ENCODE measurements around the gene SYNPO2.

Gene SYNPO2

DNA sequence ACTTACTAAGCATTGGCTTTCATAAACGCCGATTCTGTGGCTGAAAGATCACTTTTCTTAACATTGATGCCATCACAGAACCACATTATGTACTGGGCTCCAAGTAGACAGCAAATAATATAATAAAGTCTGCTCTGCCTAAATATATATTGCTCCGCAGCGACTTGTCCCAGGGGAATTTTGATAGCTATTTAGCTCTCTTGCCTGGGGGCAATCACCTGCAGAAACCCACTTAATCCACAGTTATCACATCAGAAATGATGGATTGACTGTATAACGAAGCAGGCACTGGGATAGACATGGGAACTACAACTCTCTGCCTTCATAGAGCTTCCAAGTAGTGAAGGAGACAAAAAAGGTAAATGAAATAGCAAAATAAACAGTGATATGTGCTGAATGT, 199.0 kb downstream of the SYNPO2 start:
- no peak overlapping the region for H3K4me3 ChIP-seq (ENCODE audit: control insufficient read depth, low read depth, low read length)
- TF ChIP-seq, protein P1, sequence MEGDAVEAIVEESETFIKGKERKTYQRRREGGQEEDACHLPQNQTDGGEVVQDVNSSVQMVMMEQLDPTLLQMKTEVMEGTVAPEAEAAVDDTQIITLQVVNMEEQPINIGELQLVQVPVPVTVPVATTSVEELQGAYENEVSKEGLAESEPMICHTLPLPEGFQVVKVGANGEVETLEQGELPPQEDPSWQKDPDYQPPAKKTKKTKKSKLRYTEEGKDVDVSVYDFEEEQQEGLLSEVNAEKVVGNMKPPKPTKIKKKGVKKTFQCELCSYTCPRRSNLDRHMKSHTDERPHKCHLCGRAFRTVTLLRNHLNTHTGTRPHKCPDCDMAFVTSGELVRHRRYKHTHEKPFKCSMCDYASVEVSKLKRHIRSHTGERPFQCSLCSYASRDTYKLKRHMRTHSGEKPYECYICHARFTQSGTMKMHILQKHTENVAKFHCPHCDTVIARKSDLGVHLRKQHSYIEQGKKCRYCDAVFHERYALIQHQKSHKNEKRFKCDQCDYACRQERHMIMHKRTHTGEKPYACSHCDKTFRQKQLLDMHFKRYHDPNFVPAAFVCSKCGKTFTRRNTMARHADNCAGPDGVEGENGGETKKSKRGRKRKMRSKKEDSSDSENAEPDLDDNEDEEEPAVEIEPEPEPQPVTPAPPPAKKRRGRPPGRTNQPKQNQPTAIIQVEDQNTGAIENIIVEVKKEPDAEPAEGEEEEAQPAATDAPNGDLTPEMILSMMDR (IDR thresholded peaks at IDR 0.05; ENCODE audit: control insufficient read depth, insufficient read depth, low read depth, low read length, missing control alignments) = no peak
- no peak for DNase-seq (ENCODE audit: low read depth)

DNA sequence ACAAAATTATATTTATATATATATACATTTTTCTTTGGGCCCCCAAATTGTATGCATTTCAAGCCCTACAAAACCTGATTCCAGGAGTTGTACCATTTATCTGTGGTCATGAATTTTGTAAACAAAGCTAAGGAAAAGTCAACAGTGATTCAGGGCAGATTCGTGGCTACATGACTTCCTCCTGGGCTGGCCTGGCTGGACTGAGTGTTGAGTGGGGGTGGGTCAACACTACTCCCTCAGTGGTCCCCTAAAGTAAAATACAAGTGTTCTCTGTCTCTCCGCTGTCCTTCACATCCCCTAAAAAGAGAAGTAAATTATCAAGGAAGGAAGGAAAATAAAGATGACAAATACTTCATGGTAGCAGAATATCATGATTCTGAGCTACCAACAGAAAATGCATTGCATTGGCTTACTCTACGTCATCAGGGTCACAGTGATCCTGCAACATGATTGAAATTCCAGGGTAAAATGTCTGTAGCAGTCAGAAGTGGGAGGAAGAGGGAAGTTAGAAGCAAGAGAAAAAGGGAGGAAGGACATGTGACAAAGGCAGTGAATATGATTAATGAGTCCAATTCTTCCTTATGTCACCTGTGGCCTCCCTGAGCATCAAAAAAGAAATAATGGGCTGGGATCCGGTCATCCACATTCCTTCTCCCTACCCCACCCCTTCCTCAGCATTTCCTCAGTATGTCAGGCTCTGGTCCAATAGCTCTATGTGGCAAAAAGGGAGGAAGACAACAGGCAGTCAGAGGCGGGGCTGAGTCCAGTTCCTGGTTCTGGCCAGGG, 204.6 kb downstream of the SYNPO2 start:
- TF ChIP-seq, protein P1 (IDR thresholded peaks at IDR 0.05; ENCODE audit: control insufficient read depth, insufficient read depth, low read depth, low read length, missing control alignments) = no peak
- DNase-seq (ENCODE audit: low read depth) = no peak
- no peak overlapping the region for H3K4me3 ChIP-seq (ENCODE audit: control insufficient read depth, low read depth, low read length)

DNA sequence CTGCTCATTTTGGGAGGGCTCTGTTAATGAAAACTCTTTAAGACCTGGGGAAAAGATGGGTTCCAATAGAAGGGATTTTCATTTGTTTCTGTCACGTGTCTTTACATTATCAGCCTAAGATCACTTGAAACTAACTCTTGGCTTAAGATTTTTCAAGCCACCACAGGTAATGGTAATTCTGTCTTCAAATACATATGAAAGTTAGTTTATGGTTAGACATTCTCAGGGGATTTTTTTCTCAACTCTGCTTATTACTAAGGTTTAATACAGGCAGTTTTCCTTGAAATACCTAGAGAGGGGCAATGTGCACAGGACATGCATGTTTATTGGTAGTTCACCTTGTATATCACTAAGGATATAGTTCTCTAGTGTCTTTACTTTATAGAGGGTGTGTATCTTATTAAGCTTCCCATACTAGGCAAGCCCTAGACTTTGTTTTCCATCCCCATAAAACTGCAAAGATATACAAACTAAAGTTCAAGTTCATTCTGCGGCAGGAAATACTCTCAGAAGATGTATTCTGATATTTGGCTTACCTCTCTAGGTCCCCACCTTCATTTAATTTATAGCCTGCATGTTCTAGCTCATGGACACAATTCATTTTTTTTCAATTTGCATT, 208.7 kb downstream of the SYNPO2 start:
- no peak for DNase-seq (ENCODE audit: low read depth)

GRCh38 chr4:119098306-119098705, 209.7 kb downstream of the SYNPO2 start:
- DNase-seq (ENCODE audit: low read depth) = no peak
- TF ChIP-seq, protein P1 (IDR thresholded peaks at IDR 0.05; ENCODE audit: control insufficient read depth, insufficient read depth, low read depth, low read length, missing control alignments) = no peak
- H3K4me3 ChIP-seq (ENCODE audit: control insufficient read depth, low read depth, low read length) = no peak overlapping the region

More for the DNA sequence above, 208.7 kb downstream of the SYNPO2 start:
- TF ChIP-seq, protein P1 (IDR thresholded peaks at IDR 0.05; ENCODE audit: control insufficient read depth, insufficient read depth, low read depth, low read length, missing control alignments) = no peak
- no peak overlapping the region for H3K4me3 ChIP-seq (ENCODE audit: control insufficient read depth, low read depth, low read length)

DNA sequence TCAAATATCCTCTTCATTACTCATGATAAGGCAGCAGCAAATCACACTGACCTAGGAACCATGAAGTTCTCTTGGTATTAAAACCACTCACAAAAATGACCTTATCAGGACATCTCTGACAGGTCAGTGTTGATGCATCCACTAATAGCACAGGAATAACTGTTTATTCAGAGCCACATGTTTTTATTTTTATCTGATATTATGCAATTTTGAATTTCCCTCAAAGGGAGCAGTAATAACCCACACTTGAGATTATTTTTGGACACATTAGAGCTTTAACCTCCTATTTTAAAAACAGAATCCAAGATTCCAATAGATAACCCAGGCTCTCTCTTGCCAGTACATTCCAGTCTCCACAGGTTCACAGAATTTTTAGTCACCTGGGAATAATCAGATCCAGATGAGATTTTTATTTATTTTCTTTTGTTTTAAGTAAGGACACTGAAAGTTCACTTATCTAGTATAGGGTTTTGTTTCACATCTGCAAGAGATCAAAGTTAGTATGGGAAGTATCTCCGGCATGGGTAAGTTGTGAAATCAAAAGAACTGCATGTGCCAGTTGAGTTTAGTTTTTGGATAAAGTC, 210.7 kb downstream of the SYNPO2 start:
- TF ChIP-seq, protein P1 (IDR thresholded peaks at IDR 0.05; ENCODE audit: control insufficient read depth, insufficient read depth, low read depth, low read length, missing control alignments) = no peak
- peak; percentile 70 for DNase-seq (ENCODE audit: low read depth)
- H3K4me3 ChIP-seq (ENCODE audit: control insufficient read depth, low read depth, low read length) = no peak overlapping the region

DNA sequence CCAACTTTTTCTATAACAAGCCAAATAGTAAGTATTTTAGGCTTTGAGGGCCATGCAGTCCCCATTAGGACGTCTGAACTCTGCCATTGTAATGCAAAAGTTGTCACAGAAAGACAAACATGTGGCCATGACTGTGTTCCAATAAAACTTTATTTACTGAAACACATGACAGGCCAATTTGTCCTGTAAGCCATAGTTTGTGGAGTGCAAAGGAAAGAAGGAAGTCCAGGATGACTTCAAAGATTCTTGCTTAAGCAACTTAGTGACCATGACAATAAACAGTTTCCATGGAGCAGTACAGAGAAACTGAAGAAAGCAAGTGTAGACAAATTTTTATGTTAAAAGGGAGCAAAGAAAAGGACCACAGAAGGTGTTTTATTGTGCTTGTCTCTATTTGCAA, 212.0 kb downstream of the SYNPO2 start:
- TF ChIP-seq, protein P1 (IDR thresholded peaks at IDR 0.05; ENCODE audit: control insufficient read depth, insufficient read depth, low read depth, low read length, missing control alignments) = no peak
- H3K4me3 ChIP-seq (ENCODE audit: control insufficient read depth, low read depth, low read length) = no peak overlapping the region
- DNase-seq (ENCODE audit: low read depth) = no peak

Measured in AG09309 (cell line).